HPDE6-E6E7 (cell line): ENCODE measurements around the gene SEC24D.

Experiments
- DNase-seq: peaks from one replicate; pipeline ENCODE4 v3.0.0; 2011; ENCODE audit warnings: missing footprints; ENCODE audit errors: extremely low spot score

The SEC24D gene

GRCh38 chr4:118718511-118719170 is 117.3 kb downstream of the SEC24D start:
- DNase-seq = peak; percentile 50

GRCh38 chr4:118716304-118716703 is 119.6 kb downstream of the SEC24D start:
- no peak for DNase-seq

DNA sequence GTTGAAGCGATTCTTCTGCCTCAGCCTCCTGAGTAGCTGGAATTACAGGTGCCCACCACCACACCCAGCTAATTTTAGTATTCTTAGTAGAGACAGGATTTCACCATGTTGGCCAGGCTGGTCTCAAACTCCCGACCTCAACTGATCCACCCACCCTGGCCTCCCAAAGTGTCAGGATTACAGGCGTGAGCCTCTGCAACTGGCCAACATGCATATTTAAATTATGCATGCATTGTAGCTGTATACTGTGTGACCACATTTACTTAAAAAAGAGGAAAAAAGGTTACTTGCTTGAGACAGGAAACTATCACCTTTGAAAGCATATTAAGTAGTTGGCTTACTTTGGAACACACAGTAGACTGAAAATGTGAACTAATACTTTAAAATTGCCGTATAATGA is 121.2 kb downstream of the SEC24D start:
- DNase-seq = no peak

- no peak for DNase-seq
Measured at GRCh38 chr4:118712872-118713271, 123.1 kb downstream of the SEC24D start.

DNA sequence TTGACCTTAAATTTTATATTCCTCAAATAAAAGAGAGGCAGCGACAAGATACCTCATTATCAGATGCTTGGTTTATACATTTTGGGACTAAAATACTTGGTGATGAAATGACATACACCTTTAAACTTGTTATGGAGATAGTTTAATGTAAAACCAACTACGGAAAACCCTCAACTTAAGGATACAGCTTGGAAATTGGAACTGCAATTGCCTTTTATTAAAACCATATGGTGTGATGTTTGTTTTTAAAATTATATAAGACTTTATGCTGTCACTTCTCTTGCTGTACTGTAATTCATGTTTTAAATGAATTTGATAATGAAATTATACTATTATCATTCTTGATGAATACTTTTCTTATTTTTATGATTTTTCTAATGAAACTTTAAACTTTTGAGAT is 124.9 kb downstream of the SEC24D start:
- no peak for DNase-seq

GRCh38 chr4:118703118-118703517 is 132.8 kb downstream of the SEC24D start:
- DNase-seq = no peak

- peak; percentile 81 for DNase-seq
Measured at GRCh38 chr4:118684873-118685811, 150.8 kb downstream of the SEC24D start, which contains the start of gene METTL14. TSS of gene METTL14 (plus strand) at chr4:118685392. CDS start at chr4:118685535, 143 bp downstream.

GRCh38 chr4:118683513-118683912 is 152.4 kb downstream of the SEC24D start:
- DNase-seq = no peak

- DNase-seq = no peak
Measured at GRCh38 chr4:118682928-118683327, 153.0 kb downstream of the SEC24D start.

DNA sequence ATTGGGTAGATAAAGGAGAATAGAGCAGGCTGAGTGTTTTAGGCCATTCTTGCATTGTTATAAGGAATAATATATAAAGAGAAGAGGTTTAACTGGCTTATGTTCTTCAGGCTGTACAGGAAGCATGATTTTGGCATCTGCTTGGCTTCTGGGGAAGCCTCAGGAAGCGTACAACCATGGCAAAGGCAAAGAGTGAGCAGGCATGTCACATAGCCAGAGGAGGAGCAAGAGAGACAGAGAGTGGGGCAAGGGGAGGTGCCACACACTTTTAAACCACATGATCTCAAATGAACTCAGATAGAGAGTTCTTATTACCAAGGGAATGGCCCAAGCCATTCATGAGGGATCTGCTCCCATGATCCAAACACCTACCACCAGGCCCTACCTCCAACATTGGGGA is 155.1 kb downstream of the SEC24D start:
- DNase-seq = no peak

- no peak for DNase-seq
Measured at GRCh38 chr4:118676128-118676527, 159.8 kb downstream of the SEC24D start.
